ENCODE measurements around the gene RBFOX2.
A peak's percentile ranks its signal among the peaks of the same experiment; 100 is the strongest.
"Not testable (repeated sequence)": the region's sequence is repeated elsewhere in the genome, so short reads cannot be mapped to it uniquely, and the experiment has no call there.

Gene RBFOX2

DNA sequence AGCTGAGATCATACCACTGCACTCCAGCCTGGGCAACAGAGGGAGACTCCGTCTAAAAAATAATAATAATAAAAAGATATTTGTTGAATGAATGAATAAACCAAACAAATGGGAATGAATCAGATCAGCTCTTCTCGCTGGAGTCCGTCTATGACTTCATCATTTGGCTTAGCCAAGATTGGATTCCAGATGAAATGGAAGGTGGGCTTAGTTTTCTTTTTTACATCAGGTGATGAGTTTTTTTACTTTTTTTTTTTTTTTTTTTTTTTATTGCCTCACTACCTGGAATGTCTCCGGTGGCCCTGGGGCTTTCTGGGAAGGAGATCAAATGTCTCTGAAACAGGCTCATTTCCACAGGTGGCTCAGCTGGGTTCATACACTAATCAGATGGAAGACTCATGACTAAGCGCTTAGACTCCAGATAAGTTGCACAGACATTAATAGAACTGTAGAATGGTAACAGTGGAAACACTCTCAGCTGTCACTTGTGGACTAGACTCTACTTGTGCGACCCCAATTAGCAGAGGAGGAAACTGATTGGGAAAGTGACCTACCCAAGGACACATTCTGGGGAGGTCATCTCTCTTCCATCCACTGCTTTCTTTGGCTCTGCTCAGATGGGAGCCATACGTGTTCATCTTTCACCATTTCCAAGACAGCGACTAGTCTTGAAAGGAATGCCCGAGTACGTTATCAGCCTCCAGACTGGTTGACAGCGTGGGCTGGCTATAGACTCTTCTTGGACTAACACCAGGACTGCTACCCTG lies 20.5 kb upstream of the RBFOX2 start:
- DNase-seq: no peak
- TF ChIP-seq, protein P1, sequence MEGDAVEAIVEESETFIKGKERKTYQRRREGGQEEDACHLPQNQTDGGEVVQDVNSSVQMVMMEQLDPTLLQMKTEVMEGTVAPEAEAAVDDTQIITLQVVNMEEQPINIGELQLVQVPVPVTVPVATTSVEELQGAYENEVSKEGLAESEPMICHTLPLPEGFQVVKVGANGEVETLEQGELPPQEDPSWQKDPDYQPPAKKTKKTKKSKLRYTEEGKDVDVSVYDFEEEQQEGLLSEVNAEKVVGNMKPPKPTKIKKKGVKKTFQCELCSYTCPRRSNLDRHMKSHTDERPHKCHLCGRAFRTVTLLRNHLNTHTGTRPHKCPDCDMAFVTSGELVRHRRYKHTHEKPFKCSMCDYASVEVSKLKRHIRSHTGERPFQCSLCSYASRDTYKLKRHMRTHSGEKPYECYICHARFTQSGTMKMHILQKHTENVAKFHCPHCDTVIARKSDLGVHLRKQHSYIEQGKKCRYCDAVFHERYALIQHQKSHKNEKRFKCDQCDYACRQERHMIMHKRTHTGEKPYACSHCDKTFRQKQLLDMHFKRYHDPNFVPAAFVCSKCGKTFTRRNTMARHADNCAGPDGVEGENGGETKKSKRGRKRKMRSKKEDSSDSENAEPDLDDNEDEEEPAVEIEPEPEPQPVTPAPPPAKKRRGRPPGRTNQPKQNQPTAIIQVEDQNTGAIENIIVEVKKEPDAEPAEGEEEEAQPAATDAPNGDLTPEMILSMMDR (IDR thresholded peaks at IDR 0.05; ENCODE audit: low read depth, low read length): no peak
- Histone ChIP-seq H3K4me1 (no peaks in the 10 kb centered on the region; the same call in 1 of the 2 replicates), H3K36me3 (no peaks in the 10 kb centered on the region), H3K9me3 (no peaks in the 10 kb centered on the region), H3K27me3 (no peaks in the 10 kb centered on the region), H3K4me3 (ENCODE audit: low read depth, low read length) (no peak overlapping the region)

DNA sequence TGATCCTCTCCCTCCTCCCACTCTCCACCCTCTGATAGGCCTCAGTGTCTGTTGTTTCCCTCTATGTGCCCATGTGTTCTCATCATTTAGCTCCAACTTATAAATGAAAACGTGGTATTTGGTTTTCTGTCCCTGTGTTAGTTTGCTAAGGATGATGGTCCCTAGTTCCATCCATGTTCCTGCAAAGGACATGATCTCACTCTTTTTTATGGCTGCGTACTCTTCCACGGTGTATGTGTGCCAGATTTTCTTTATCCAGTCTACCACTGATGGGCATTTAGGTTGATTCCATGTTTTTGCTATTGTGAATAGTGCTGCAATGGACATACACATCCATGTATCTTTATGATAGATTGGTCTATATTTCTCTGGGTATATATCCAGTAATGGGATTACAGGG lies 15.9 kb upstream of the RBFOX2 start:
- not testable (repeated sequence) for H3K4me3 ChIP-seq (ENCODE audit: low read depth, low read length); H3K4me1 ChIP-seq; H3K9me3 ChIP-seq; DNase-seq; H3K36me3 ChIP-seq; H3K27me3 ChIP-seq

GRCh38 chr22:36042240-36042639 lies 13.6 kb upstream of the RBFOX2 start:
- Histone ChIP-seq H3K36me3 (no peaks in the 10 kb centered on the region), H3K27me3 (no peaks in the 10 kb centered on the region), H3K4me1 (peaks cover 8% of the 10 kb centered on the region), H3K9me3 (no peaks in the 10 kb centered on the region), H3K4me3 (ENCODE audit: low read depth, low read length) (no peak overlapping the region)
- TF ChIP-seq, protein P1 (IDR thresholded peaks at IDR 0.05; ENCODE audit: low read depth, low read length): no peak
- no peak for DNase-seq

- TF ChIP-seq, protein P1 (IDR thresholded peaks at IDR 0.05; ENCODE audit: low read depth, low read length): no peak
- Histone ChIP-seq H3K27me3 (no peaks in the 10 kb centered on the region), H3K9me3 (no peaks in the 10 kb centered on the region), H3K4me3 (ENCODE audit: low read depth, low read length) (no peak overlapping the region), H3K4me1 (peaks cover 21% of the 10 kb centered on the region), H3K36me3 (no peaks in the 10 kb centered on the region)
- DNase-seq: no peak
Observed at GRCh38 chr22:36039125-36039524, 10.5 kb upstream of the RBFOX2 start.

DNA sequence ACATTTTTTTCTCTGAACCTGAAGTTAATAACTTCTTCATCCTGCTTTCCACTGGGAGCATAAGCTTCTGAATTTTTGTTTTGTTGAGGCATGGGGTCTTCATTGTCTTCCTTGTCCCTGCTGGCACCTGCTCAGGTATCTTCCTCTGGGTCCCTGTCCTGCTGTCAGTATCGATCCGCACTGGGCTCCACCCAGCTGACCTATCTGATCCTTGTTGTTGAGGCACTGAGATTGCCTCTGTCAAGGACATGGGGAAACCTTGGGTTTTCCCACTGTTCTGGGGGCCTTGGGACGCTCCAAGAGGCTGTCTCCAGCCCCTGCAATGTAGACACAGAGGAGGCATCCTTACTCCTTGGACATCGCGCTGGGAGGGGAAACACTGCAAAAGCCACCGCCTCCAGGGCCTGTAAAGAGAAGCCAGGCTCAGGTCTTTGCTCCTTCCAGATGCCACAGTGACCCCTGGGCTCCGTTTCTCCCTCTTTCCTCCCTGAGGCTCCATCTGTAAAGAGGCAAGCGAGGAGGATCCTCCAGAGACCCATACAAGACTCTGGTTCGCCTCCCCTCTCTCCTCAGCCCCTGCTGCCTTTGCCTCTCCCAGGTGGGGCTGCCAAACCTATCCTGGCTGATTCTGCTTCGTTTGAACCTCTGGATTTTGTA lies 8.6 kb upstream of the RBFOX2 start:
- Histone ChIP-seq H3K27me3 (no peaks in the 10 kb centered on the region), H3K9me3 (no peaks in the 10 kb centered on the region), H3K4me1 (peaks cover 21% of the 10 kb centered on the region), H3K4me3 (ENCODE audit: low read depth, low read length) (peak overlapping the region; percentile 36), H3K36me3 (no peaks in the 10 kb centered on the region)
- no peak for DNase-seq
- TF ChIP-seq, protein P1 (IDR thresholded peaks at IDR 0.05; ENCODE audit: low read depth, low read length): no peak

- peak; percentile 57 for DNase-seq
- H3K4me1 ChIP-seq: peaks cover 21% of the 10 kb centered on the region
- H3K4me3 ChIP-seq (ENCODE audit: low read depth, low read length): peak overlapping the region; percentile 36
- H3K9me3 ChIP-seq: no peaks in the 10 kb centered on the region
- TF ChIP-seq, protein P1 (IDR thresholded peaks at IDR 0.05; ENCODE audit: low read depth, low read length): no peak
- no peaks in the 10 kb centered on the region for H3K27me3 ChIP-seq
- no peaks in the 10 kb centered on the region for H3K36me3 ChIP-seq
Observed at GRCh38 chr22:36036167-36036624, 7.6 kb upstream of the RBFOX2 start.

All from BE2C (cell line).